ENCODE measurements around the gene OR2AT4. TPM values are rescaled to one million over a fixed set of nuclear protein-coding genes. Genes with fewer than 3 reads are reported as not detected.

OR2AT4 gene
- total RNA-seq, 1 experiment from 2014 or later = not detected

- Histone ChIP-seq H3K27ac (ENCODE audit: low read length) (no peak overlapping the region), H3K4me1 (ENCODE audit: control insufficient read depth, insufficient read depth, low read length) (no peaks in the 10 kb centered on the region), H3K36me3 (ENCODE audit: control insufficient read depth, insufficient read depth, low read length) (no peaks in the 10 kb centered on the region), H3K27me3 (ENCODE audit: control insufficient read depth, insufficient read depth, low read length) (peaks cover 15% of the 10 kb centered on the region), H3K4me3 (ENCODE audit: low read depth in 2 of 2, low read length in 2 of 2) (no peak overlapping the region), H3K9me3 (ENCODE audit: control insufficient read depth, insufficient read depth, low read depth, low read length) (no peaks in the 10 kb centered on the region)
- ATAC-seq = no peak
- no peak for TF ChIP-seq REST (IDR thresholded peaks at IDR 0.05; ENCODE audit: insufficient read depth in 1 of 2, low read depth in 2 of 2, low read length in 1 of 2)
- no peak for TF ChIP-seq POLR2AphosphoS5 (IDR thresholded peaks at IDR 0.05; ENCODE audit: low read depth, low read length)
- TF ChIP-seq TCF7L2 (IDR thresholded peaks at IDR 0.05; ENCODE audit: low read depth, low read length) = no peak
- no peak for TF ChIP-seq CTCF (IDR thresholded peaks at IDR 0.05)
- TF ChIP-seq SIN3A (IDR thresholded peaks at IDR 0.05; ENCODE audit: borderline replicate concordance, insufficient read depth, low read depth, low read length) = no peak
- DNase-seq (ENCODE audit: low read depth, low spot score) = no peak
- intact Hi-C loops (cut with micrococcal nuclease; ENCODE audit: unreplicated experiment) (no loop called here), in situ Hi-C loops (cut with HindIII; ENCODE audit: low pct_unique_long_range_greater_than_20kb, low sequenced_read_pairs) (no loop called here)
- POLR2A ChIA-PET = no interaction called here
- BruUV-seq (replicated peaks) = no TSS peak
- CTCF ChIA-PET = no interaction called here
Measured at GRCh38 chr11:75076671-75077070, 20.0 kb downstream of the OR2AT4 start.

- TF ChIP-seq REST (IDR thresholded peaks at IDR 0.05; ENCODE audit: insufficient read depth in 1 of 2, low read depth in 2 of 2, low read length in 1 of 2) (no peak), SIN3A (IDR thresholded peaks at IDR 0.05; ENCODE audit: borderline replicate concordance, insufficient read depth, low read depth, low read length) (no peak), TCF7L2 (IDR thresholded peaks at IDR 0.05; ENCODE audit: low read depth, low read length) (no peak)
- ATAC-seq (no peak), DNase-seq (ENCODE audit: low read depth, low spot score) (no peak)
- in situ Hi-C loops (cut with HindIII; ENCODE audit: low pct_unique_long_range_greater_than_20kb, low sequenced_read_pairs) (no loop called here), intact Hi-C loops (cut with micrococcal nuclease; ENCODE audit: unreplicated experiment) (no loop called here)
- Histone ChIP-seq H3K27ac (ENCODE audit: low read length) (no peak overlapping the region), H3K36me3 (ENCODE audit: control insufficient read depth, insufficient read depth, low read length) (no peaks in the 10 kb centered on the region), H3K9me3 (ENCODE audit: control insufficient read depth, insufficient read depth, low read depth, low read length) (no peaks in the 10 kb centered on the region), H3K4me3 (ENCODE audit: low read depth in 2 of 2, low read length in 2 of 2) (no peak overlapping the region), H3K4me1 (ENCODE audit: control insufficient read depth, insufficient read depth, low read length) (no peaks in the 10 kb centered on the region), H3K27me3 (ENCODE audit: control insufficient read depth, insufficient read depth, low read length) (peaks cover 26% of the 10 kb centered on the region)
- CTCF ChIA-PET = no interaction called here
- POLR2A ChIA-PET = interaction anchor here (0.6 kb wide), 2 partner anchors 37 to 85 kb away, joined by 3 to 7 read pairs; no protein-coding TSS in a partner anchor
- BruUV-seq (replicated peaks) = no TSS peak
Measured at GRCh38 chr11:75073459-75074190, 23.1 kb downstream of the OR2AT4 start.
